ENCODE results near the gene C8B.

- TF ChIP-seq CTCF (IDR thresholded peaks at IDR 0.05) = no peak
- no peak for TF ChIP-seq EP300 (IDR thresholded peaks at IDR 0.05)
- TF ChIP-seq POLR2A (IDR thresholded peaks at IDR 0.05) = no peak
Observed at GRCh38 chr1:56894014-56894413, 71.8 kb downstream of the C8B start.

All from tibial nerve (tissue), 4 donors.